HG03280 (cell line): ENCODE data around the gene PTPRN2.
"Not testable (repeated sequence)": the region's sequence is repeated elsewhere in the genome, so short reads cannot be mapped to it uniquely, and the experiment has no call there.

Experiments used
- ATAC-seq: cut with Tn5 transposase; IDR thresholded peaks from one replicate; pipeline ENCODE4 v1.9.1; 2021; ENCODE audit warnings: mild to moderate bottlenecking, moderate library complexity; ENCODE audit not compliant: unreplicated experiment

The PTPRN2 gene

GRCh38 chr7:158406801-158407200 is 180.8 kb downstream of the PTPRN2 start:
- ATAC-seq = no peak

GRCh38 chr7:158406364-158406763 is 181.3 kb downstream of the PTPRN2 start:
- ATAC-seq = no peak

GRCh38 chr7:158405771-158406170 is 181.9 kb downstream of the PTPRN2 start:
- not testable (repeated sequence) for ATAC-seq

DNA sequence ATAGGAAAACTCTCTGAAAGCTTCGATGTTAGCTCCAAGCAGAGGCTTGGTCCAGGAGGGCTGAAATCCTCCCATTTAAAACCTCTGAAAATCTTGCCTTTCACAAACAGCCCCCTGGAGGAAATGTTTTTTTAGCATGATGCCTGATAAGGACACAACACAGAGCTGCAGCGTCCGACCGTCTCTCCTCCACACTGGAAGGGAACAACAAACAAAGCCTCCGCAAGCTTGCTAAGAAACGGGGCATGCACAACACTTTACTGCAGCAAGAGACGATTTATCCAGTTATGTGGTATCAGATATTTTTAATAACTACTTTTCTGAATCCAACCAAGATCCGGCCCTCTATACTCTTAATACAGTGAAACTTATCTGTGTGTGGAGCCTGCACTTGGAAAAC is 182.3 kb downstream of the PTPRN2 start:
- no peak for ATAC-seq

- ATAC-seq = no peak
Measured at GRCh38 chr7:158404031-158404761, 183.4 kb downstream of the PTPRN2 start.

DNA sequence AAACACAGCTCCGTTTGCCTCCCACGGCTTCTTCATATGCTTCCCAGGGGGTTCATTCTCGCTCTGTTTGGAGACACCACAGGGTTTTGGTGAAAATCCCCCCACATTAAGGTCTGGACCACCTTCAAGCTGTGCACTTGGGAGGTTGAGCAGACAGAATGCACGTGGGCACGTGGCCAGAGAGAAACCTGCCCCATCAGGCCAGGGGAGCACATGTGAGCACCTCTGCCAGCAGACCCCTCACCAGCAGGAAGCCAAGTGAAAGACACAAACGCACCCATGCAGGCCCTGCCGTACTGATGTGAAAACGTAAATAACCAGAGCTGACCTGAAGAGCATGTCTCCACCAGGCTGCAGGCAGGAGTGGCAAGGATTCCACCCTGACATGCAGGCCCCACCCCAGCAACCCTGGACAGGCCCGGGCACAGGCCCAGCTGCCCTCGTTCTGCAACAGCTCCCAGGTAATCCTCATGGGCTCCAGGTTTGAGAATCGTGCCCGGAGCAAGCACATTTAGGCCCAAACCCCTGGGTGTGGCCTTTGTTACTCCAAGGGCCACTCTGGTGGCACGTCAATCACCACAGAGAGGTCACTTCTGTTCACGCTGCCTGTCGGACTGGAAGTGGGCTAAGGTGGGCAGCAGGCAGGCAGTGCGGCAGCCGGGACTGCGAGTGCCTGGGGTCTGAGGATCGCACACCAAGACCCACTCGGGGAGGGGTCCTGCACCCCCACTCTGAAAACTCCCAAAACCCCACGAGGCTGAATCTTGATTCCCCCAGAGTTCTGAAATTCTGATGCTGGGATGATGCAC is 184.4 kb downstream of the PTPRN2 start:
- no peak for ATAC-seq

GRCh38 chr7:158402471-158402870 is 185.2 kb downstream of the PTPRN2 start:
- no peak for ATAC-seq

DNA sequence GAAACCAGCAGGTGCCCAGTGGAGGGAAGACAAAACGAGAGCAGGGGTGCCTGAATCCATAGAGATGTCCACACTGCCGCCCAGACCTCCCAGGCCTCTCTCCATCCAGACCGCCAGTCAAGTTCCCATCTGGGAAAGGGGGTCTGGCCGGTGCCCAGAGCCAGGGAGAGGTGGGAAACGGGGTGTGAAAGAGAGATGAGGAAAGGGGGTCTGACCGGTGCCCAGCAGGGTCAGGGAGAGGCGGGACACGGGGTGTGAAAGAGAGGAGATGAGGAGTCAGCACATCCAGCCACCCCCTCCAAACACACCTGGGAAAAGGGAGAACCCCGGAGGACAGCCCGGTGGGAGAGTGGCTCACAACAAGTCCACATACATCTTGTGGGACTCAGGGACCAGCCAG is 185.8 kb downstream of the PTPRN2 start:
- no peak for ATAC-seq

- no peak for ATAC-seq
Measured at GRCh38 chr7:158401295-158401694, 186.3 kb downstream of the PTPRN2 start.

GRCh38 chr7:158400601-158401225 is 186.9 kb downstream of the PTPRN2 start:
- no peak for ATAC-seq

DNA sequence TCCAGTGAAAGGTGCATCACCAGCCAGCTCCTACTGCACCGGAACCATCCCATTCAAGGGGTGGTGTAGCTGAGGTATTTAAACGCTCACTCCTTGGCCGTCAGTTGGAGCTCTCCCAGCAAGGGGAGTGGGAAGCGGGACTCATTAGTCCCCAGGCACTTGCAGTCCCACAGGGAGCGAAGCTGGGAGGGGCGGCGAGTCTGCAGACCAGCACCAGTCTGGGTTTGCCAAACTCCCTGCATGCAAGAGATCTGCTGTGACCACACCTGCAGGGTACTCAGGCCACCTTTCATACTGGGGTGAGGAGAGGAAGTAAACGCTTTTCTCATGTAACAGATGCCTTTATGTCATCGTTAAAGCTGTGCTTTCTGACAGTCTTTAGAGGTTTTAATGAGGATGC is 187.9 kb downstream of the PTPRN2 start:
- ATAC-seq = no peak

GRCh38 chr7:158398750-158399149 is 188.9 kb downstream of the PTPRN2 start:
- ATAC-seq = no peak

DNA sequence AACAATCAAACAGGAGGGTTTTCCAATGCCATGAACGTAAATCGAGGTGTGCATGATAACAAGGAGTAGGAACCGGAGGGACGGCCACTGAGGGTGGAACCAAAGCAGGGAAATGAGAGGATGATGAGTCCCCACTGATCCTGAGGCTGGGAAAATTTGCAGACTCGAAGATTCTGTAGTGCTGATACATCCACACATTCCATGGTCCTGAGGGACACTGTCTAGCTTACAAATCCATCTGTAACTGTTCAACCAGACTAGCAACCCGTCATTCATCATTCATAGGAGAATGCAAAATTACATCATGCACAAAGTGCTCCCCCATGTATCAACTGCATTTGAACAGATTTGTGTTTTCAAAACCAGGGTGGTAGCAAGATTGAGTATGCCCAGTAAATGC is 189.7 kb downstream of the PTPRN2 start:
- ATAC-seq = no peak

DNA sequence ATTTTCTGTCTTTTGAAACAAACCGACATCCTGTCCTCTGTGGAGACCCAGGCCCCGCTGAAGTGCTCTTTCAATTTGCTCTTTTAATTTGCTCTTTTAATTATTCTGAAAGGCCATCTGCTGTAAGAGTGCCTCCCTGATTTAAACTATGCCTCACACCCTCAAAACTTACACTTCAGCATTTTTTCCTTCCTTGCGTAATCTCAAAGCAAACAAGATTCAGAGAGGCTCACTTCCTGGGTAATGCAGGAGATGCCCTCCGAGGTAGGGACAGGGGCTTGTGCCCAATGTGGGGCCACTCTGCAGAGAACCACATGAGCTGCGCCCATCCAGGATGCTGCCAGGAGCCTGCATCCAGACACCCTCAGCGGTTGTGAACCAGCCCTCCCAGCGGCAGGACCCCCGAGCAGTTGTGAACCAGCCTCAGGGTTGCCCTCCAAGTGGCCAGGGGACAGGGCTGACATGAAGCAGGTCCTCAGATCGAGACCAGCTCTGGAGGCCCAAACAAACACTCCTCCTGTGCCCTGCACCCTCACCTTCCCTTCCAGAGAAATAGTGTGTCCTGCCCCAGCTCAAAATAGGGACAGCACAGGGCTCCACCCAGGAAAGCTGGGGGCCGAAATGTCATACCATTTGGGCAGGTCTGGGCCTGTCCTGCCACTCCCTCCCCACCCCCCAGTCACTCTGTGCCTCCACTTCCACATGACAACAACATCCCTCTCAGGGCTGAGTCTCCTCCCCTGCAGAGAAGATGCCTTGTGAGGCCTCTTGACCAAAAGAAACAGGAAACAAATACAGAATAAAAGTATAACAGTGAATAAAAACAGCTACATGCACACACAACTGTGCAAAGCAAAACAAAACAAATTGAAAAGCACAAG is 190.4 kb downstream of the PTPRN2 start:
- no peak for ATAC-seq

- no peak for ATAC-seq
Measured at GRCh38 chr7:158396301-158396905, 191.2 kb downstream of the PTPRN2 start.

- no peak for ATAC-seq
Measured at GRCh38 chr7:158395780-158396278, 191.8 kb downstream of the PTPRN2 start.

DNA sequence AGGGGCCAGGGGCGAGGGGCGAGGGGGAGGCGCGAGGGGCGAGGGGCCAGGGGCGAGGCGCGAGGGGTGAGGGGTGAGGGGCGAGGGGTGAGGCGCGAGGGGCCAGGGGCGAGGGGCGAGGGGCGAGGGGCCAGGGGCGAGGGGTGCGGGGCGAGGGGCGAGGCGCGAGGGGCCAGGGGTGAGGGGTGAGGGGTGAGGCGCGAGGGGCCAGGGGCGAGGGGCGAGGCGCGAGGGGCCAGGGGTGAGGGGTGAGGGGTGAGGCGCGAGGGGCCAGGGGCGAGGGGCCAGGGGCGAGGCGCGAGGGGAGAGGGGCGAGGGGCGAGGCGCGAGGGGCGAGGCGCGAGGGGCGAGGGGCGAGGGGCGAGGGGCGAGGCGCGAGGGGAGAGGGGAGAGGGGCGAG is 192.3 kb downstream of the PTPRN2 start:
- no peak for ATAC-seq

DNA sequence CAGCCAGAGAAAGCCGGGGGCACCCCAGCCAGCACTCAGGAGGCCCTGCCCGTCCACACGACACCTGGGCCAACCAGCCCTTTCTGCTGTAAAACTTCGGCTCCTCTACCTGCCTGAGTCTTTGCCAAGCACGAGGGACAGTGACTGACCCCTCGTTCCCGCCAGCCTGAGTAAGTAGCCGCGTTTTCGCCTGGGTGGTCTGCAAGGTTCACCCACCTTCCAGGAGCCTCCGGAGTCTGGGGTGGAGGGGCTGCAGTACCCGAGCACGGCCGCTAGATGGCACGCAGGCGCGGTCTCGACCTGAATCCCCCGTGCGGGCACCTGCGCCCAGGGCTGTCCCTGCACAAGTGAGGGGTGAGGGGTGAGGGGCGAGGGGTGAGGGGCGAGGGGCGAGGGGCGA is 192.7 kb downstream of the PTPRN2 start:
- no peak for ATAC-seq

- no peak for ATAC-seq
Measured at GRCh38 chr7:158393926-158394625, 193.5 kb downstream of the PTPRN2 start.

DNA sequence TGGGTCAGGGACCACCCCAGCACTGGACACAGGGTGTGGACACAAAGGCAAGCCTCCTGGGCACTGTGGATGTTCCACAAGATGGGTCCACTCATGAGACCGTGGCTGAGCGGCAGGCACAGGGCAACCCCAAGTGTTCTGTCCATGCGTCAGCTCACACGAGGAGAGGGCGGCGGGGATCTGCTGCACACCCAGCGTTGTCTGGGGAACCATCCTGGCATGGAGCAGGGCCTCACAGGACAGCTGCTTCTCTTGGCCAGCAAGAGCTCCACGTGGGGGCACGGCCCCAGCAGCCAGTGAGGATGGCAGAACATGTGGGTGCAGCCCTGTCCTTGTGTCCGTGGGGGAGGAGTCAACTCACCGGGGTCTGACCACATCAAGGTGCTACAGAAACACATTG is 195.4 kb downstream of the PTPRN2 start:
- no peak for ATAC-seq
